KOPT-K1 (cell line): ENCODE results near the gene MYOZ2.

Experiments
- H3K27ac ChIP-seq: fragments of 200-600 bp; sonication (generic); 2 replicates; pipeline ENCODE4 v1.5.1; 2016; ENCODE audit warnings: antibody characterized with exemption, mild to moderate bottlenecking, low read depth, low read length; ENCODE audit not compliant: poor library complexity, severe bottlenecking
- H3K36me3 ChIP-seq: fragments of 200-600 bp; sonication (generic); 2 replicates; pipeline ENCODE4 v1.5.1; 2017; ENCODE audit warnings: antibody characterized with exemption, mild to moderate bottlenecking, low read length, moderate library complexity; ENCODE audit not compliant: insufficient read depth
- H3K9me3 ChIP-seq: fragments of 200-600 bp; sonication (generic); 2 replicates; pipeline ENCODE4 v1.5.1; 2017; ENCODE audit warnings: antibody characterized with exemption, low read length, mild to moderate bottlenecking; ENCODE audit not compliant: insufficient read depth, poor library complexity, severe bottlenecking

Gene MYOZ2

DNA sequence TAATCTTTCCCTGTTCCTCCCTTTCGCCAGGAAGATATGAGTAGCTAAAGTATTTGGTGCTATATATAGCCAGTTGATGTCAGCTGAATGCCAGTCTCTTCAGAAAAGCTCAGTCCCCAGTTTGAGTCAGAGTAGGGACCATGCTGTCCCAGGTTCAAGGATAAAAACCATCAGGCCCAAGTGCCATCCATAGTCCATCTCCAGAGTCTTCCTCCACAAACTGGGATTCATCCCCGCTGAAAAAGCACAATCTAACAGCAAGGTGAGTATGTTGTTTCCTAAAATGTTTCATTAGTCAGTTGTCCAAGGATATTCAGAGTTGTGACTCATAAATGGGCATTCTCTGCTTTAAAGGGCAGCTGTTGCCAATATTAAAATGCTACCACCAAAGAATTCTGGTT, at the start of gene MYOZ2:
MYOZ2 (plus strand) TSS at position 112 of the 401 bp plus-strand sequence. CDS start 694 bp downstream, outside the sequence.
- Histone ChIP-seq H3K36me3 (no peaks in the 10 kb centered on the region), H3K27ac (no peak within 1 kb of the TSS), H3K9me3 (no peaks in the 10 kb centered on the region)

GRCh38 chr4:119087121-119087520, 48.5 kb upstream of the MYOZ2 start:
- H3K27ac ChIP-seq, result no peak overlapping the region
- H3K9me3 ChIP-seq, result no peaks in the 10 kb centered on the region
- H3K36me3 ChIP-seq, result no peaks in the 10 kb centered on the region

DNA sequence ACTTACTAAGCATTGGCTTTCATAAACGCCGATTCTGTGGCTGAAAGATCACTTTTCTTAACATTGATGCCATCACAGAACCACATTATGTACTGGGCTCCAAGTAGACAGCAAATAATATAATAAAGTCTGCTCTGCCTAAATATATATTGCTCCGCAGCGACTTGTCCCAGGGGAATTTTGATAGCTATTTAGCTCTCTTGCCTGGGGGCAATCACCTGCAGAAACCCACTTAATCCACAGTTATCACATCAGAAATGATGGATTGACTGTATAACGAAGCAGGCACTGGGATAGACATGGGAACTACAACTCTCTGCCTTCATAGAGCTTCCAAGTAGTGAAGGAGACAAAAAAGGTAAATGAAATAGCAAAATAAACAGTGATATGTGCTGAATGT, 48.0 kb upstream of the MYOZ2 start:
- no peak overlapping the region for H3K27ac ChIP-seq
- no peaks in the 10 kb centered on the region for H3K36me3 ChIP-seq
- no peaks in the 10 kb centered on the region for H3K9me3 ChIP-seq

DNA sequence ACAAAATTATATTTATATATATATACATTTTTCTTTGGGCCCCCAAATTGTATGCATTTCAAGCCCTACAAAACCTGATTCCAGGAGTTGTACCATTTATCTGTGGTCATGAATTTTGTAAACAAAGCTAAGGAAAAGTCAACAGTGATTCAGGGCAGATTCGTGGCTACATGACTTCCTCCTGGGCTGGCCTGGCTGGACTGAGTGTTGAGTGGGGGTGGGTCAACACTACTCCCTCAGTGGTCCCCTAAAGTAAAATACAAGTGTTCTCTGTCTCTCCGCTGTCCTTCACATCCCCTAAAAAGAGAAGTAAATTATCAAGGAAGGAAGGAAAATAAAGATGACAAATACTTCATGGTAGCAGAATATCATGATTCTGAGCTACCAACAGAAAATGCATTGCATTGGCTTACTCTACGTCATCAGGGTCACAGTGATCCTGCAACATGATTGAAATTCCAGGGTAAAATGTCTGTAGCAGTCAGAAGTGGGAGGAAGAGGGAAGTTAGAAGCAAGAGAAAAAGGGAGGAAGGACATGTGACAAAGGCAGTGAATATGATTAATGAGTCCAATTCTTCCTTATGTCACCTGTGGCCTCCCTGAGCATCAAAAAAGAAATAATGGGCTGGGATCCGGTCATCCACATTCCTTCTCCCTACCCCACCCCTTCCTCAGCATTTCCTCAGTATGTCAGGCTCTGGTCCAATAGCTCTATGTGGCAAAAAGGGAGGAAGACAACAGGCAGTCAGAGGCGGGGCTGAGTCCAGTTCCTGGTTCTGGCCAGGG, 42.4 kb upstream of the MYOZ2 start:
- Histone ChIP-seq H3K27ac (no peak overlapping the region), H3K9me3 (no peaks in the 10 kb centered on the region), H3K36me3 (no peaks in the 10 kb centered on the region)

DNA sequence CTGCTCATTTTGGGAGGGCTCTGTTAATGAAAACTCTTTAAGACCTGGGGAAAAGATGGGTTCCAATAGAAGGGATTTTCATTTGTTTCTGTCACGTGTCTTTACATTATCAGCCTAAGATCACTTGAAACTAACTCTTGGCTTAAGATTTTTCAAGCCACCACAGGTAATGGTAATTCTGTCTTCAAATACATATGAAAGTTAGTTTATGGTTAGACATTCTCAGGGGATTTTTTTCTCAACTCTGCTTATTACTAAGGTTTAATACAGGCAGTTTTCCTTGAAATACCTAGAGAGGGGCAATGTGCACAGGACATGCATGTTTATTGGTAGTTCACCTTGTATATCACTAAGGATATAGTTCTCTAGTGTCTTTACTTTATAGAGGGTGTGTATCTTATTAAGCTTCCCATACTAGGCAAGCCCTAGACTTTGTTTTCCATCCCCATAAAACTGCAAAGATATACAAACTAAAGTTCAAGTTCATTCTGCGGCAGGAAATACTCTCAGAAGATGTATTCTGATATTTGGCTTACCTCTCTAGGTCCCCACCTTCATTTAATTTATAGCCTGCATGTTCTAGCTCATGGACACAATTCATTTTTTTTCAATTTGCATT, 38.2 kb upstream of the MYOZ2 start:
- Histone ChIP-seq H3K36me3 (no peaks in the 10 kb centered on the region), H3K9me3 (no peaks in the 10 kb centered on the region), H3K27ac (no peak overlapping the region)

DNA sequence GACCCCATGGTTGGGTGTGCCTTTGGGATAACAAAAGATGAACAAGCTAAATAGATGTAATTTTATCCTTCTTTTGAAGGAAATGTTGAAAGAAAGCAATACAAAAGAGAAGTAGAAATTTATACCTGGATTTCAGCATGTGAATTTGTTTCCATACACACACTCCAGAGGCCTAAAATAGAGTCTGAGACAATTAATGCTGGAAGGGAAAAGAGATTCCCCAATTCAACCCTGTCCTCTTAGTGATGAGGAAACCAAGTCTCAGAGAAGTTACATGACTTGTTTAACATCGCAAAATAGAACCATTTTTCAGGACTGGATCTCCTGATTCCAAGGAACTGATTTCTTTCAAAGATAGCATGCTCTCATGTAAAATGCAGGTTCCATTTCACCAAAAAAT, 37.3 kb upstream of the MYOZ2 start:
- H3K27ac ChIP-seq, result no peak overlapping the region
- H3K36me3 ChIP-seq, result no peaks in the 10 kb centered on the region
- H3K9me3 ChIP-seq, result no peaks in the 10 kb centered on the region

GRCh38 chr4:119099227-119099810, 36.3 kb upstream of the MYOZ2 start:
- no peak overlapping the region for H3K27ac ChIP-seq
- H3K9me3 ChIP-seq, result no peaks in the 10 kb centered on the region
- no peaks in the 10 kb centered on the region for H3K36me3 ChIP-seq

- Histone ChIP-seq H3K36me3 (no peaks in the 10 kb centered on the region), H3K27ac (no peak overlapping the region), H3K9me3 (no peaks in the 10 kb centered on the region)
These were observed 35.0 kb upstream of the MYOZ2 start for GRCh38 chr4:119100655-119101054.

GRCh38 chr4:119103263-119103662, 32.4 kb upstream of the MYOZ2 start:
- no peaks in the 10 kb centered on the region for H3K36me3 ChIP-seq
- H3K27ac ChIP-seq, result no peak overlapping the region
- H3K9me3 ChIP-seq, result no peaks in the 10 kb centered on the region

- Histone ChIP-seq H3K9me3 (no peaks in the 10 kb centered on the region), H3K36me3 (no peaks in the 10 kb centered on the region), H3K27ac (no peak overlapping the region)
These were observed 30.9 kb upstream of the MYOZ2 start for GRCh38 chr4:119104644-119105273.

- Histone ChIP-seq H3K9me3 (no peaks in the 10 kb centered on the region), H3K27ac (no peak overlapping the region), H3K36me3 (no peaks in the 10 kb centered on the region)
These were observed 30.0 kb upstream of the MYOZ2 start for GRCh38 chr4:119105605-119106004.

- no peaks in the 10 kb centered on the region for H3K9me3 ChIP-seq
- no peaks in the 10 kb centered on the region for H3K36me3 ChIP-seq
- H3K27ac ChIP-seq, result no peak overlapping the region
These were observed 29.3 kb upstream of the MYOZ2 start for GRCh38 chr4:119106036-119107000.

DNA sequence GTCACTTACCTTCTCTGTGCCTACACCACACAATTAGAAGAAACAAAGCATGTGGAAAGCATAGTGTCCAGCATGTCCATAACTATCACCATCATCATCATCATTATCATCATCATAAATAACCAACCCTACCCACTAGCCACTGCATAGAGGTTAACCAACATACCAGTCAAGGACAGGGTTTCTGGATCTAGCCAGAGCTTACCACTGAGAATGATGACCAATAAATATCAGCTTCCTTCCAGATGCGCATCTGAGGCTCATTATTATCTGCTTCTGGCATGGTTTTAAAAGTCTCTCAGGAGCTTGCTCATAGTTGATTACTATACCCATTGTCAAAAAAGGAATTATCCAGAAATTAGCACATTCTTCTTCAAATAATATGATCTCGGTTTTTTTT, 25.5 kb upstream of the MYOZ2 start:
- no peak overlapping the region for H3K27ac ChIP-seq
- no peaks in the 10 kb centered on the region for H3K9me3 ChIP-seq
- H3K36me3 ChIP-seq, result no peaks in the 10 kb centered on the region

DNA sequence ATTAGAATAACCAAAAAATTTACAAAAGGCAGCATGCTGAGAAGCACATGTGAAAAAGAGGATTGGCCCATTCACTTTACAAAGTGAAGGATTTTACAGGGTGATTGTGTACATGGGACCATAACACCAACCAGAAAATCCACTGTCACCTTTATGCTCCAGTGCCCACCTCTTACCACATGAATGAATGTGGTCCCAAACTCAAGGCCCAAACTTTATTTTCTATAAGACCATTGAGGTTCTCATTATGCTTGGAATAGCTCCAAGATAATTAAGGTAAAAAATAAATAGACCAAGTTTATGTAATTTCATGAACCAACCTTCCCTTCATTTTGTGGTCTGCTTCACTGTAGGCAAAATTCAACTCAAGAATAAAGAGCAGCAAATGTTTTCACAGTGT, 24.3 kb upstream of the MYOZ2 start:
- H3K9me3 ChIP-seq, result no peaks in the 10 kb centered on the region
- no peaks in the 10 kb centered on the region for H3K36me3 ChIP-seq
- no peak overlapping the region for H3K27ac ChIP-seq
